Neural cell (in vitro differentiated cells): Measurements from ENCODE around the gene FSD2.

Source experiments
- EP300 ChIP-seq: fragments of 450-650 bp; conservative IDR thresholded peaks from 2 replicates; pipeline ENCODE4 v1.6.1; 2014; ENCODE audit warnings: antibody characterized with exemption, mild to moderate bottlenecking, moderate library complexity; ENCODE audit not compliant: poor library complexity, severe bottlenecking
- EZH2 ChIP-seq: fragments of 200-600, 300-800 bp; shearing (Covaris generic), sonication (generic); IDR thresholded peaks from 2 replicates; pipeline ENCODE4 v1.6.1; 2014; ENCODE audit warnings: antibody characterized with exemption, low read length, borderline replicate concordance, mild to moderate bottlenecking; ENCODE audit not compliant: insufficient read depth, poor library complexity, severe bottlenecking
- MXI1 ChIP-seq: fragments of 450-650 bp; conservative IDR thresholded peaks from 2 replicates; pipeline ENCODE4 v1.6.1; 2014; ENCODE audit warnings: antibody characterized with exemption, mild to moderate bottlenecking; ENCODE audit not compliant: poor library complexity, severe bottlenecking
- POLR2AphosphoS5 ChIP-seq: IDR thresholded peaks from 2 replicates; pipeline ENCODE4 v1.6.1; 2012
- REST ChIP-seq: IDR thresholded peaks from 2 replicates; pipeline ENCODE4 v1.6.1; 2012; ENCODE audit warnings: borderline replicate concordance
- TAF1 ChIP-seq: IDR thresholded peaks from 2 replicates; pipeline ENCODE4 v1.6.1; 2012; ENCODE audit warnings: low read depth
- TF ChIP-seq, protein P1 (sequence below): fragments of 450-650 bp; IDR thresholded peaks from 2 replicates; pipeline ENCODE4 v1.5.1; 2014; ENCODE audit warnings: antibody characterized with exemption, mild to moderate bottlenecking, moderate library complexity; ENCODE audit not compliant: poor library complexity, severe bottlenecking

DNA sequence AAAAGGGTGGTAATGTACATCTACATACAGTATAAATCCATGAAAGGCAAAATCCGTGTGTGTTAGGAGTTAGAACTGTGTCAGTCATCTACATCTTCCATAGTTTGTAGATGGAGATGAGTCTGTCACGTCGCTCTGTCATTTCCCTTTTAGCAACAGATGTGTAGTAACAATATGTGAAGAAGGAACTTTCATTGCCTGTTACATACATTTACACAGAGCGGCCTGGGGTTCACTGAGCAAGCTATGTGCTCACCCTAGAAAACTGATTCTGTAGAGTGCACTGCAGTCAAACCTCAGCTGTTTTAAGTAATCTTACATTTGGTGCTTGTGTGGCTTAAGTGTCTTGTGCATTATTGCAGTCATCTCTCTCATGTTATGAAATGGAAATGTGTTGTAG, 54.6 kb downstream of the FSD2 start:
- TF ChIP-seq, protein P1, sequence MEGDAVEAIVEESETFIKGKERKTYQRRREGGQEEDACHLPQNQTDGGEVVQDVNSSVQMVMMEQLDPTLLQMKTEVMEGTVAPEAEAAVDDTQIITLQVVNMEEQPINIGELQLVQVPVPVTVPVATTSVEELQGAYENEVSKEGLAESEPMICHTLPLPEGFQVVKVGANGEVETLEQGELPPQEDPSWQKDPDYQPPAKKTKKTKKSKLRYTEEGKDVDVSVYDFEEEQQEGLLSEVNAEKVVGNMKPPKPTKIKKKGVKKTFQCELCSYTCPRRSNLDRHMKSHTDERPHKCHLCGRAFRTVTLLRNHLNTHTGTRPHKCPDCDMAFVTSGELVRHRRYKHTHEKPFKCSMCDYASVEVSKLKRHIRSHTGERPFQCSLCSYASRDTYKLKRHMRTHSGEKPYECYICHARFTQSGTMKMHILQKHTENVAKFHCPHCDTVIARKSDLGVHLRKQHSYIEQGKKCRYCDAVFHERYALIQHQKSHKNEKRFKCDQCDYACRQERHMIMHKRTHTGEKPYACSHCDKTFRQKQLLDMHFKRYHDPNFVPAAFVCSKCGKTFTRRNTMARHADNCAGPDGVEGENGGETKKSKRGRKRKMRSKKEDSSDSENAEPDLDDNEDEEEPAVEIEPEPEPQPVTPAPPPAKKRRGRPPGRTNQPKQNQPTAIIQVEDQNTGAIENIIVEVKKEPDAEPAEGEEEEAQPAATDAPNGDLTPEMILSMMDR: no peak
- TF ChIP-seq MXI1 (no peak), EP300 (no peak), POLR2AphosphoS5 (no peak), REST (no peak), EZH2 (no peak), TAF1 (no peak)
